HEK293 (cell line): ENCODE data around the gene LIN37.

Experiments used
- CTCF ChIA-PET: fragments of 350-600 bp; formaldehyde crosslinking; extraction: SDS; loops from one replicate; lab custom pipeline; 2021; ENCODE audit warnings: antibody characterized with exemption; lab: Yijun Ruan, JAX
- POLR2A ChIA-PET: fragments of 300-600 bp; formaldehyde crosslinking; extraction: SDS; loops from one replicate; lab custom pipeline; 2020; ENCODE audit warnings: antibody characterized with exemption, inconsistent platforms; lab: Yijun Ruan, JAX
- H3K27ac ChIP-seq: fragments of 200-500 bp; sonication (Bioruptor generic); 2 replicates; pipeline ENCODE4 v1.5.1; 2014; ENCODE audit warnings: low read depth, low read length, control low read depth, inconsistent platforms; ENCODE audit errors: extremely low read depth
- H3K36me3 ChIP-seq, 2 experiments: fragments of 200-500 bp in 1 of 2; sonication (Bioruptor generic) in 1 of 2; 1 replicate in 1 of 2; 2 replicates in 1 of 2; pipeline ENCODE4 v1.5.1; 2014 to 2017; ENCODE audit warnings: inconsistent platforms in 2 of 2, low read length in 2 of 2; ENCODE audit not compliant: control insufficient read depth in 2 of 2, insufficient read depth in 1 of 2
- H3K4me1 ChIP-seq: fragments of 200-500 bp; sonication (Bioruptor generic); 2 replicates; pipeline ENCODE4 v1.5.1; 2014; ENCODE audit warnings: mild to moderate bottlenecking, low read length, inconsistent platforms; ENCODE audit not compliant: control insufficient read depth, insufficient read depth
- H3K4me3 ChIP-seq: 2 replicates; pipeline ENCODE4 v1.5.1; 2011; ENCODE audit warnings: low read depth, mild to moderate bottlenecking, control low read depth, low read length, moderate library complexity
- H3K9me3 ChIP-seq: fragments of 200-500 bp; sonication (Bioruptor generic); 2 replicates; pipeline ENCODE4 v1.5.1; 2014; ENCODE audit warnings: low read depth, low read length, inconsistent platforms; ENCODE audit not compliant: control insufficient read depth, insufficient read depth
- EGR2 ChIP-seq: fragments of 450-650 bp; formaldehyde crosslinking; IDR thresholded peaks from 2 replicates; pipeline ENCODE4 v1.5.1; 2016; ENCODE audit warnings: low read depth, missing biosample characterization, missing genetic modification characterization
- GLIS2 ChIP-seq: fragments of 450-650 bp; formaldehyde crosslinking; IDR thresholded peaks from 2 replicates; pipeline ENCODE4 v1.5.1; 2016; ENCODE audit warnings: missing biosample characterization, missing genetic modification characterization
- KLF1 ChIP-seq: fragments of 450-650 bp; formaldehyde crosslinking; IDR thresholded peaks from 2 replicates; pipeline ENCODE4 v1.5.1; 2016; ENCODE audit warnings: missing biosample characterization, missing genetic modification characterization
- KLF10 ChIP-seq: fragments of 450-650 bp; IDR thresholded peaks from 2 replicates; pipeline ENCODE4 v1.5.1; 2018; ENCODE audit warnings: missing biosample characterization, mild to moderate bottlenecking, missing genetic modification characterization
- KLF8 ChIP-seq: fragments of 450-650 bp; formaldehyde crosslinking; IDR thresholded peaks from 2 replicates; pipeline ENCODE4 v1.5.1; 2016; ENCODE audit warnings: missing biosample characterization, missing genetic modification characterization
- KLF9 ChIP-seq: fragments of 450-650 bp; formaldehyde crosslinking; IDR thresholded peaks from 2 replicates; pipeline ENCODE4 v1.5.1; 2016; ENCODE audit warnings: missing biosample characterization, missing genetic modification characterization, low read depth
- MEIS1 ChIP-seq: sonication (generic); formaldehyde crosslinking; IDR thresholded peaks from 2 replicates; pipeline ENCODE4 v1.8.1; 2022; ENCODE audit warnings: missing genetic modification reagents, mild to moderate bottlenecking, borderline replicate concordance
- SP2 ChIP-seq: fragments of 450-650 bp; formaldehyde crosslinking; IDR thresholded peaks from 2 replicates; pipeline ENCODE4 v1.5.1; 2016; ENCODE audit warnings: missing biosample characterization, missing genetic modification characterization
- TSHZ1 ChIP-seq: fragments of 450-650 bp; formaldehyde crosslinking; IDR thresholded peaks from 2 replicates; pipeline ENCODE4 v1.5.1; 2016; ENCODE audit warnings: missing biosample characterization, missing genetic modification characterization, borderline replicate concordance
- ZBTB11 ChIP-seq: fragments of 450-650 bp; formaldehyde crosslinking; conservative IDR thresholded peaks from 2 replicates; pipeline ENCODE4 v1.5.1; 2016; ENCODE audit warnings: low read depth, missing biosample characterization, missing genetic modification characterization
- ZFHX2 ChIP-seq: fragments of 450-650 bp; formaldehyde crosslinking; conservative IDR thresholded peaks from 2 replicates; pipeline ENCODE4 v1.5.1; 2016; ENCODE audit warnings: missing biosample characterization, missing genetic modification characterization
- ZNF132 ChIP-seq: fragments of 450-650 bp; formaldehyde crosslinking; IDR thresholded peaks from 2 replicates; pipeline ENCODE4 v1.5.1; 2017; ENCODE audit warnings: missing biosample characterization, missing genetic modification characterization, borderline replicate concordance
- ZNF214 ChIP-seq: fragments of 450-650 bp; formaldehyde crosslinking; IDR thresholded peaks from 2 replicates; pipeline ENCODE4 v1.5.1; 2017; ENCODE audit warnings: missing biosample characterization, mild to moderate bottlenecking, missing genetic modification characterization, borderline replicate concordance
- ZNF341 ChIP-seq: fragments of 450-650 bp; formaldehyde crosslinking; IDR thresholded peaks from 2 replicates; pipeline ENCODE4; 2016; ENCODE audit warnings: low read depth, missing biosample characterization, missing genetic modification characterization
- ZNF37A ChIP-seq: fragments of 450-650 bp; IDR thresholded peaks from 2 replicates; pipeline ENCODE4 v1.5.1; 2018; ENCODE audit warnings: missing biosample characterization, missing genetic modification characterization
- ZNF426 ChIP-seq: fragments of 450-650 bp; formaldehyde crosslinking; IDR thresholded peaks from 2 replicates; pipeline ENCODE4 v1.5.1; 2017; ENCODE audit warnings: missing biosample characterization, missing genetic modification characterization, mild to moderate bottlenecking, inconsistent platforms, moderate library complexity
- ZNF600 ChIP-seq: fragments of 450-650 bp; formaldehyde crosslinking; IDR thresholded peaks from 2 replicates; pipeline ENCODE4 v1.5.1; 2016; ENCODE audit warnings: missing biosample characterization, missing genetic modification characterization

The LIN37 gene

GRCh38 chr19:35766571-35767104 is 18.3 kb downstream of the LIN37 start:
- ChIA-PET CTCF (no interaction called here), POLR2A (interaction anchor here (0.7 to 3.7 kb wide), 6 partner anchors 10 to 36 kb away, joined by 3 to 26 read pairs (median 6); partner anchors contain the start of genes HSPB6 and LIN37)

GRCh38 chr19:35767288-35768081 is 19.1 kb downstream of the LIN37 start:
- POLR2A ChIA-PET = interaction anchor here (0.6 to 3.7 kb wide), 6 partner anchors 9 to 1410 kb away, joined by 3 to 26 read pairs (median 4); partner anchors contain the start of genes HSPB6, LIN37 and PROSER3
- TF ChIP-seq ZNF37A (no peak), ZNF341 (tag by site-specific recombination) (no peak), KLF10 (tag by site-specific recombination) (no peak), ZNF132 (tag by site-specific recombination) (no peak), MEIS1 (CRISPR knock-in tag) (no peak), ZNF426 (no peak), KLF1 (tag by site-specific recombination) (peak; percentile 59), KLF9 (peak; percentile 84), ZBTB11 (tag by site-specific recombination) (no peak), EGR2 (peak; percentile 90), GLIS2 (tag by site-specific recombination) (peak; percentile 52), ZFHX2 (tag by site-specific recombination) (peak; percentile 90), KLF8 (tag by site-specific recombination) (peak; percentile 89), SP2 (tag by site-specific recombination) (peak; percentile 28; the same call in 1 of the 2 replicates), ZNF600 (tag by site-specific recombination) (peak; percentile 81; the same call in 1 of the 2 replicates)

More at GRCh38 chr19:35766571-35767104, 18.3 kb downstream of the LIN37 start:
- TF ChIP-seq ZNF214 (tag by site-specific recombination) (no peak), TSHZ1 (tag by site-specific recombination) (no peak)
- Histone ChIP-seq H3K4me1 (peaks cover 7% of the 10 kb centered on the region; the same call in 1 of the 2 replicates), H3K4me3 (no peak overlapping the region), H3K36me3 (peaks cover 61 to 94% of the 10 kb centered on the region in 2 experiments), H3K9me3 (no peaks in the 10 kb centered on the region), H3K27ac (no peak overlapping the region)

More at GRCh38 chr19:35767288-35768081, 19.1 kb downstream of the LIN37 start:
- Histone ChIP-seq H3K4me1 (peaks cover 7% of the 10 kb centered on the region; the same call in 1 of the 2 replicates), H3K36me3 (peaks cover 53 to 85% of the 10 kb centered on the region in 2 experiments), H3K4me3 (no peak overlapping the region), H3K27ac (0 out of 2 replicates have a peak overlapping the region, but pooled peaks have one; percentile 37), H3K9me3 (no peaks in the 10 kb centered on the region)
- CTCF ChIA-PET = no interaction called here
